ENCODE data around the gene LAMA5. TPM values are rescaled to one million over a fixed set of nuclear protein-coding genes. Genes with fewer than 3 reads are reported as not detected.

The LAMA5 gene
- total RNA-seq, 1 donor, result 11.1 TPM

GRCh38 chr20:62273416-62273815 lies 93.7 kb downstream of the LAMA5 start:
- H3K4me3 ChIP-seq (ENCODE audit: low read depth, low read length), result no peak overlapping the region
- TF ChIP-seq CTCF (IDR thresholded peaks at IDR 0.05; ENCODE audit: insufficient read depth, low read length), result no peak
- no peak for DNase-seq (ENCODE audit: low read depth)

GRCh38 chr20:62272200-62272599 lies 94.9 kb downstream of the LAMA5 start:
- H3K4me3 ChIP-seq (ENCODE audit: low read depth, low read length), result no peak overlapping the region
- no peak for TF ChIP-seq CTCF (IDR thresholded peaks at IDR 0.05; ENCODE audit: insufficient read depth, low read length)
- DNase-seq (ENCODE audit: low read depth), result no peak

GRCh38 chr20:62269871-62270270 lies 97.2 kb downstream of the LAMA5 start:
- DNase-seq (ENCODE audit: low read depth), result no peak
- H3K4me3 ChIP-seq (ENCODE audit: low read depth, low read length), result no peak overlapping the region
- TF ChIP-seq CTCF (IDR thresholded peaks at IDR 0.05; ENCODE audit: insufficient read depth, low read length), result no peak

- no peak for TF ChIP-seq CTCF (IDR thresholded peaks at IDR 0.05; ENCODE audit: insufficient read depth, low read length)
- DNase-seq (ENCODE audit: low read depth), result no peak
- H3K4me3 ChIP-seq (ENCODE audit: low read depth, low read length), result no peak overlapping the region
Observed at GRCh38 chr20:62269378-62269777, 97.7 kb downstream of the LAMA5 start.

GRCh38 chr20:62268228-62268900 lies 98.7 kb downstream of the LAMA5 start:
- DNase-seq (ENCODE audit: low read depth), result no peak
- no peak for TF ChIP-seq CTCF (IDR thresholded peaks at IDR 0.05; ENCODE audit: insufficient read depth, low read length)
- no peak overlapping the region for H3K4me3 ChIP-seq (ENCODE audit: low read depth, low read length)

GRCh38 chr20:62267543-62267942 lies 99.6 kb downstream of the LAMA5 start:
- DNase-seq (ENCODE audit: low read depth), result no peak
- H3K4me3 ChIP-seq (ENCODE audit: low read depth, low read length), result no peak overlapping the region
- no peak for TF ChIP-seq CTCF (IDR thresholded peaks at IDR 0.05; ENCODE audit: insufficient read depth, low read length)

GRCh38 chr20:62266851-62267250 lies 100.3 kb downstream of the LAMA5 start:
- DNase-seq (ENCODE audit: low read depth), result no peak
- TF ChIP-seq CTCF (IDR thresholded peaks at IDR 0.05; ENCODE audit: insufficient read depth, low read length), result no peak
- H3K4me3 ChIP-seq (ENCODE audit: low read depth, low read length), result no peak overlapping the region

Measured in fibroblast of the aortic adventitia (primary cell).